Vagina (tissue), 2 donors: ENCODE data around the gene TEX35. TPM values are rescaled to one million over a fixed set of nuclear protein-coding genes. Genes with fewer than 3 reads are reported as not detected.
A peak's percentile ranks its signal among the peaks of the same experiment; 100 is the strongest.
"Not testable (repeated sequence)": the region's sequence is repeated elsewhere in the genome, so short reads cannot be mapped to it uniquely, and the experiment has no call there.

ENCODE experiments used
- DNase-seq, 2 donors: peaks; one replicate each; pipeline ENCODE4 v3.0.0-alpha.2; 2017; ENCODE audit errors: extremely low spot score in 2 of 2
- H3K27ac ChIP-seq: fragments of 200-600 bp; sonication (generic); one replicate; pipeline ENCODE4 v1.5.1; 2019
- H3K27me3 ChIP-seq: fragments of 200-600 bp; sonication (generic); one replicate; pipeline ENCODE4 v1.5.1; 2019
- H3K36me3 ChIP-seq, 2 donors: fragments of 200-600 bp; sonication (generic); one replicate each; pipeline ENCODE4 v1.5.1; 2017 to 2019
- H3K4me1 ChIP-seq: fragments of 200-600 bp; sonication (generic); one replicate; pipeline ENCODE4 v1.5.1; 2019
- H3K4me3 ChIP-seq, 2 donors: fragments of 200-600 bp; sonication (generic); 1 replicate in 1 of 2; 2 replicates in 1 of 2; pipeline ENCODE4 v1.5.1; 2016 to 2019
- H3K9me3 ChIP-seq: fragments of 200-600 bp; sonication (generic); one replicate; pipeline ENCODE4 v1.5.1; 2019
- POLR2A ChIP-seq, 2 donors: fragments of 450-650 bp; IDR thresholded peaks; one replicate each; pipeline ENCODE4 v1.6.1; 2017; ENCODE audit warnings: antibody characterized with exemption in 2 of 2, mild to moderate bottlenecking in 2 of 2, moderate library complexity in 2 of 2
- POLR2AphosphoS5 ChIP-seq, 2 donors: sonication (generic); formaldehyde crosslinking; IDR thresholded peaks; one replicate each; pipeline ENCODE4 v1.9.0; 2017; ENCODE audit warnings: antibody characterized with exemption in 2 of 2, mild to moderate bottlenecking in 2 of 2, low read depth in 1 of 2; ENCODE audit not compliant: insufficient read depth in 1 of 2
- intact Hi-C: fragments of 100-400 bp; cut with DNase I; formaldehyde crosslinking; loops from one replicate; pipeline ENCODE4 v1.15.1; 2023
- total RNA-seq: library from RNA; depleted of rRNA; stranded (reverse); fragments of >200 nt; gene quantifications from one replicate; pipeline ENCODE4 v1.2.3, GENCODE V29; 2016
- TF ChIP-seq, protein P1 (sequence below), 3 experiments: fragments of 450-650 bp in 2 of 3; fragments of 200-600 bp in 1 of 3; sonication (generic) in 1 of 3; IDR thresholded peaks; one replicate each; pipeline ENCODE4 v1.5.1; 2017 to 2019; ENCODE audit warnings: antibody characterized with exemption in 3 of 3, mild to moderate bottlenecking in 2 of 3, moderate library complexity in 2 of 3

Gene TEX35
- total RNA-seq, 1 donor from 2014 or later = not detected

DNA sequence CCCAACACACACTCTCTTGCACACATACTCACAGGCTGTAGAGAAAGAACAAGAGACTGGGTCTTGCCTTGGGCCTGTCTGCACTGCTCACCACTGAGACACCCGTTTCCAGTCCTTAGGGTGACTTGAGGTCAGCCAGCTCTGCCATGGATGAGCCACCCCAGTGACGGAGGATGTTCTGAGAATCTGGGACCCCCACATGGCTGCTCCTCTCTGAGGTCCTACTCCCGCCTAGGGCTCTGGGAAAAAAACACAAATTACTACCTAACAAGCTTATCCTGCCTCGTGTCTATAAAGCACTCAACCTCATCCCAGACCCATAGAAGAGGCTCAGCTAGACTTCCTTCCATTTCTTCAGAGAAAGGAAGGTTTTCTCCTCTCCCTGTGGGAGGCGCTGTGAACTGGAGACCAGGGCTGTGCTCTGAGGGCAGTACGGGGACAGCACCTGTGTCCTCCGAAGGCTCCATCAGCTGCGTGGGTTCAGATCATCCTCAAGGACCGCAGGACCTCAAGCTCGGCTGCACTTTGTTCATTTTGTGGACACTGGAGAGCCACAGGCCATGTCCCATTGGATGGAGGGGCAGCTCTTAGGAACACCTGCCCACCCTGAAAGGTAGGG is 11.9 kb upstream of the TEX35 start:
- intact Hi-C loops = no loop called here
- no peaks in the 10 kb centered on the region for H3K9me3 ChIP-seq
- H3K27me3 ChIP-seq = no peaks in the 10 kb centered on the region
- H3K4me3 ChIP-seq = no peak overlapping the region
- no peaks in the 10 kb centered on the region for H3K36me3 ChIP-seq
- no peak overlapping the region for H3K27ac ChIP-seq
- TF ChIP-seq POLR2AphosphoS5 (IDR thresholded peaks at IDR 0.05; ENCODE audit: insufficient read depth in 1 of 2, low read depth in 1 of 2) = no peak
- TF ChIP-seq, protein P1, sequence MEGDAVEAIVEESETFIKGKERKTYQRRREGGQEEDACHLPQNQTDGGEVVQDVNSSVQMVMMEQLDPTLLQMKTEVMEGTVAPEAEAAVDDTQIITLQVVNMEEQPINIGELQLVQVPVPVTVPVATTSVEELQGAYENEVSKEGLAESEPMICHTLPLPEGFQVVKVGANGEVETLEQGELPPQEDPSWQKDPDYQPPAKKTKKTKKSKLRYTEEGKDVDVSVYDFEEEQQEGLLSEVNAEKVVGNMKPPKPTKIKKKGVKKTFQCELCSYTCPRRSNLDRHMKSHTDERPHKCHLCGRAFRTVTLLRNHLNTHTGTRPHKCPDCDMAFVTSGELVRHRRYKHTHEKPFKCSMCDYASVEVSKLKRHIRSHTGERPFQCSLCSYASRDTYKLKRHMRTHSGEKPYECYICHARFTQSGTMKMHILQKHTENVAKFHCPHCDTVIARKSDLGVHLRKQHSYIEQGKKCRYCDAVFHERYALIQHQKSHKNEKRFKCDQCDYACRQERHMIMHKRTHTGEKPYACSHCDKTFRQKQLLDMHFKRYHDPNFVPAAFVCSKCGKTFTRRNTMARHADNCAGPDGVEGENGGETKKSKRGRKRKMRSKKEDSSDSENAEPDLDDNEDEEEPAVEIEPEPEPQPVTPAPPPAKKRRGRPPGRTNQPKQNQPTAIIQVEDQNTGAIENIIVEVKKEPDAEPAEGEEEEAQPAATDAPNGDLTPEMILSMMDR (IDR thresholded peaks at IDR 0.05) = no peak
- no peak for TF ChIP-seq POLR2A (IDR thresholded peaks at IDR 0.05)
- H3K4me1 ChIP-seq = no peaks in the 10 kb centered on the region
- DNase-seq = no peak

DNA sequence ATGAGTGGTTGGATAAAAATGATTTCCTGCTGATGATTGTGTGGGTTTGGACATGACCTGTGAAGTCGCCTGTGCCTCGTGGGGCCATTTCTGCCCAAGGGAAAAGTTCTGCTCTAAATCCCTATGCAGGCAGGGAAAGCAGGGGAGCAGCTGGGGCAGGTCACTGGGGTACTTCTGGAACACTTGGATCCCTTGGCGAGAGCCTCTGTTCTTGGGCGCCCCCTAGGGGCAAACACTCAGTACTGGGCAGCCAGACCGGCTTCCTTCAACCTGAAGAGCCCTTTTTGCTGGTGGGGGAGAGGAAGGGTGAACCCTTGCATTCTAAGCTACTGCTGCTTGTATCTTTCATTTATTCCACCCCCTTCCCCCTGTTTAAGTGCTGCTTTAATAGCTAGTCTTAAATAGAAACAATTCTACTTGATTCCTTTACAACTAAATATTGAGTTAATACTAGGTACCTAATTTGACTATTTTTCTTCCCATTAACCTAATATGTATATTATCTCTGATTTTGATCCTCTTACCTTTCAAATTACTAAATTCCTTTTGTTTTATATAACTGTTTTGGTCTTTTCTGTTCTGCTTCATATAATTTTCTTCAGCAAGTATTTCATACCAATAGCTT is 11.1 kb upstream of the TEX35 start:
- Histone ChIP-seq H3K9me3 (no peaks in the 10 kb centered on the region), H3K27ac (no peak overlapping the region), H3K27me3 (no peaks in the 10 kb centered on the region), H3K36me3 (no peaks in the 10 kb centered on the region), H3K4me1 (peaks cover 4% of the 10 kb centered on the region), H3K4me3 (no peak overlapping the region)
- DNase-seq = no peak
- intact Hi-C loops = no loop called here
- TF ChIP-seq, protein P1 (IDR thresholded peaks at IDR 0.05) = peak; percentile 34 to 60 (median 60)
- TF ChIP-seq POLR2A (IDR thresholded peaks at IDR 0.05) (no peak), POLR2AphosphoS5 (IDR thresholded peaks at IDR 0.05; ENCODE audit: insufficient read depth in 1 of 2, low read depth in 1 of 2) (no peak)

DNA sequence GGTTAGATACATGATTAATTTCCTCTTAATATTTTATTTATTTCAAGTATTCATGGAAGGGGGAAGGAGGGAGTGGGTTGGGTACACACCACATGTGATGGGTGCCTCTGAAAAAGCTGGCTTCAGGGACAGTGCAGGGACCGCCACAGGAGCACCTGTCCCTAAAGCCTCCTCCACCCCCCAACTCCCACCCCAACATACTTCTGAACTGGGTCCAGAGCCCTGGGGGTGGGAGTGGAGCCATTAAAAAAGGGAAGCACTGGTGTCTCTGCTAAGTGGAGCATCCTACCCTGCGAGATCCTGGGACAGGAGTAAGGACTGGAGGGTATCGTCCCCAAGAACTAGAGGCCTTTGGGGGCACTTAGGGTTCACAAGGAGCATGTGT is 10.6 kb upstream of the TEX35 start:
- no peak overlapping the region for H3K4me3 ChIP-seq
- no peaks in the 10 kb centered on the region for H3K27me3 ChIP-seq
- H3K9me3 ChIP-seq = no peaks in the 10 kb centered on the region
- no peaks in the 10 kb centered on the region for H3K36me3 ChIP-seq
- H3K4me1 ChIP-seq = peaks cover 4% of the 10 kb centered on the region
- no peak for DNase-seq
- intact Hi-C loops = no loop called here
- TF ChIP-seq, protein P1 (IDR thresholded peaks at IDR 0.05) = no peak
- TF ChIP-seq POLR2A (IDR thresholded peaks at IDR 0.05) (no peak), POLR2AphosphoS5 (IDR thresholded peaks at IDR 0.05; ENCODE audit: insufficient read depth in 1 of 2, low read depth in 1 of 2) (no peak)
- no peak overlapping the region for H3K27ac ChIP-seq

GRCh38 chr1:178502856-178503255 is 10.1 kb upstream of the TEX35 start:
- intact Hi-C loops = no loop called here
- Histone ChIP-seq H3K27ac (no peak overlapping the region), H3K27me3 (no peaks in the 10 kb centered on the region), H3K4me3 (no peak overlapping the region), H3K9me3 (no peaks in the 10 kb centered on the region), H3K36me3 (no peaks in the 10 kb centered on the region), H3K4me1 (peaks cover 4% of the 10 kb centered on the region)
- TF ChIP-seq, protein P1 (IDR thresholded peaks at IDR 0.05) = no peak
- TF ChIP-seq POLR2A (IDR thresholded peaks at IDR 0.05) (no peak), POLR2AphosphoS5 (IDR thresholded peaks at IDR 0.05; ENCODE audit: insufficient read depth in 1 of 2, low read depth in 1 of 2) (no peak)
- DNase-seq = no peak

GRCh38 chr1:178503316-178503715 is 9.6 kb upstream of the TEX35 start:
- H3K27ac ChIP-seq, H3K4me1 ChIP-seq, H3K4me3 ChIP-seq, H3K36me3 ChIP-seq, DNase-seq, H3K9me3 ChIP-seq, intact Hi-C loops, H3K27me3 ChIP-seq: not testable (repeated sequence)
